Ureter (tissue), 1 donor: ENCODE data around the gene RASSF7. TPM values are rescaled to one million over a fixed set of nuclear protein-coding genes. Genes with fewer than 3 reads are reported as not detected.

Experiments used
- DNase-seq: peaks from one replicate; pipeline ENCODE4 v3.0.0-alpha.2; 2020; ENCODE audit warnings: low spot score
- total RNA-seq: library from RNA; stranded (reverse); gene quantifications from one replicate; pipeline ENCODE4 v1.2.4, GENCODE V29; 2023
- donor health status: DM: yes; HTN: yes; CAD: no.

Gene RASSF7
- total RNA-seq, 1 donor from 2014 or later, result 54.9 TPM

GRCh38 chr11:532986-533585, 27.7 kb upstream of the RASSF7 start:
- DNase-seq, result peak; percentile 44

- DNase-seq, result peak; percentile 47
These were observed 27.0 kb upstream of the RASSF7 start for GRCh38 chr11:533586-534395.

- DNase-seq, result peak; percentile 85
These were observed 26.2 kb upstream of the RASSF7 start for GRCh38 chr11:534396-535209.

- DNase-seq, result no peak
These were observed 25.6 kb upstream of the RASSF7 start for GRCh38 chr11:535210-535518.

- peak; percentile 95 for DNase-seq
These were observed 25.0 kb upstream of the RASSF7 start, which contains the start of gene HRAS for GRCh38 chr11:535519-536454. HRAS (minus strand) TSS chr11:535576.

GRCh38 chr11:536841-537621, 23.7 kb upstream of the RASSF7 start, which contains the start of gene LRRC56:
LRRC56 (plus strand) TSS chr11:537527; CDS start chr11:540685, 3,158 bp downstream.
- peak; percentile 88 for DNase-seq

- peak; percentile 44 for DNase-seq
These were observed 22.9 kb upstream of the RASSF7 start for GRCh38 chr11:537622-538430.

GRCh38 chr11:538431-539051, 22.2 kb upstream of the RASSF7 start:
- DNase-seq, result peak; percentile 42

- peak; percentile 41 for DNase-seq
These were observed 20.7 kb upstream of the RASSF7 start for GRCh38 chr11:539971-540481.

- peak; percentile 40 for DNase-seq
These were observed 20.0 kb upstream of the RASSF7 start for GRCh38 chr11:540583-541432.

GRCh38 chr11:541433-541885, 19.3 kb upstream of the RASSF7 start:
- peak; percentile 43 for DNase-seq

- no peak for DNase-seq
These were observed 16.0 kb upstream of the RASSF7 start for GRCh38 chr11:544817-545166.

- no peak for DNase-seq
These were observed 15.6 kb upstream of the RASSF7 start for GRCh38 chr11:545171-545570.

- no peak for DNase-seq
These were observed 11.8 kb upstream of the RASSF7 start for GRCh38 chr11:548700-549603.

- no peak for DNase-seq
These were observed 10.6 kb upstream of the RASSF7 start for GRCh38 chr11:550021-550745.

GRCh38 chr11:550746-551085, 10.1 kb upstream of the RASSF7 start:
- no peak for DNase-seq
